NCI-H2107 (cell line): ENCODE data around the gene SLAMF1.

Experiments
- DNase-seq: peaks from one replicate; lab custom pipeline; 2025; lab: John Stamatoyannopoulos, UW

SLAMF1 gene

DNA sequence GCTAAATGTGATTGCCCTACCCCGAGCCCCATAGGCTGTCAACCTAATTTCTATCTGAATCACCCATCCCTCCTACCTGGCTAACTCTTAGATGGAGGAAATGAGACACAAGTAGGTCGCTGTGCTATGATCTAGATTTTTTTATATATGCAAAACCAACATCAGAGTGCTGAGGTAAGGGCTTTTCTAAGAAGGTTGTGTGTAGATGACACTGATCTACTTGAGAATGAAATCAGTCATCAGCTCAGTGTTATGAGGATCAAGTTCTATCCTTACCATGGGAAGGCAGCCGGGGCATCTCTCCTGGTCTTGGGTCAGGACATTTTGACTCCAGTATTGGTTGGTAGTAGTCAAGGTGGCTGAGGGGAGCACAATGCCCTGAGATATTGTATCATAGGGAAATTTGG, 23.6 kb downstream of the SLAMF1 start:
- DNase-seq = no peak

DNA sequence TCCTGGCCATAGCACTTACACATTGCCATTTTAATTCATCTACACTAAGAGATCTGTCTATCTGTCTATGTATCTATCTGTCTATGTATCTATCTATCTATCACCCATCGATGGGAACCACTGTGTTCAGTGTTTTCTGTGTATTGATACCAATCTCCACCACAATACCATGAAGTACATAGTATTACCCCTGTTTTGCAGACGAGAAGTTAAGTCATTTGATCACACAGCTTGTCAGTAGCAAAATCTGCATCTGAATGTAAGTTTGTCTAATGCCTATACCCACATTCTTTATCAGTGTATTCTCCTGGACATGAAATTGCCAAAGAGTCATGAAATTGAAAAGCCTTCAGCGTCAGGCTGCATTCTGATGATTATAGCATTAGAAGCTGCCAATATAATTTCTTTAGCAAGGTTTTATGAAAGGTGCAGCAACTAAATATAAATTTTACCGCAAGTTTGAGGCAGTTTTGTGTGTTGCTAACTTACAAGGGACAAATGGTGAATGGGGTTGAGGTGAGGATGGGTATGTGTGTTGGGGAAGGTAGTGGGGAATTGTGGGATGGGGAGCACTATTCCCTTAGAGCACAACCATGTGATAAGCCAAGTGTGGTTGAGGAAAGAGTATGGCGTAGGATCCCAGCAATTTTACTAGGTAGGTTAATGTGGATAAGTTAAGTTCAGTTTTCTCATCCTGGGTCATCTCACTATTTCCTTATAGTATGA, 24.2 kb downstream of the SLAMF1 start:
- DNase-seq = no peak

DNA sequence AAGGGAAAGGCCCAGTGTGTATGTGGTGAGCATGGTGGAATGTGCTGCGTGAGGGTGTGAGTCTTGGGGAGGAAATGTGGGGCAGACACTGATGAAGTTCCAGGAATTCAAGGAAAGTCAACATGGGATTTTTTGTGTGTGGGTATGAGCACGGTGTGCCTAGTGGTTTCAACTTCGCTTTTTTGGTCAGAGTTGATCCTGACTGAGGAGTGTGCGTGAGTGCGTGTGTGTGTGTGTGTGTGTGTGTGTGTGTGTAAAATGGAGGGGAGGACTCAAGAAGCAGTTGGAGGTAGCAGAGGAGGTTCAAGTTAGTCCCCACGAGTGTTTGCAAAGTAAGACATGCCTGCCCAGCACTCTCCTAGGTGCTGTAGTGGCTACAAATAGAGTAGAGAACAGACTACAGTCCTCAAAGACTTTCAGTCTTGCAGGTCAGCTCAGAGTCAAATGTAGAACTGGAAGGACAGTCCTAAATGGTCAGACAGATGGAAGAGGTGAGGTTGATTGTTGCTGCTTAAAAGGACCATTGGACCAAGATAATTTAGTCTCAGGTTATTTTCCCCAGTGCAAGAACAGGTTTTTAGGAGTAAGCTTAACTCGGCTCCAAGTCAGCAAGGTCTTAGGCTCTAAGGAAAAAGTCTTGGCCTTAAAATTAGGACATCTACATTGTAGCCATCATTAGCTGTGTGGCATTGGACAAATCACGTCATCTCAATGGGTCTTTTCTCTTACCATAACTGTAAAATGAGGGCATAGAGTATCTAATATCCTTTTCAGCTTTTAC, 25.0 kb downstream of the SLAMF1 start:
- no peak for DNase-seq

DNA sequence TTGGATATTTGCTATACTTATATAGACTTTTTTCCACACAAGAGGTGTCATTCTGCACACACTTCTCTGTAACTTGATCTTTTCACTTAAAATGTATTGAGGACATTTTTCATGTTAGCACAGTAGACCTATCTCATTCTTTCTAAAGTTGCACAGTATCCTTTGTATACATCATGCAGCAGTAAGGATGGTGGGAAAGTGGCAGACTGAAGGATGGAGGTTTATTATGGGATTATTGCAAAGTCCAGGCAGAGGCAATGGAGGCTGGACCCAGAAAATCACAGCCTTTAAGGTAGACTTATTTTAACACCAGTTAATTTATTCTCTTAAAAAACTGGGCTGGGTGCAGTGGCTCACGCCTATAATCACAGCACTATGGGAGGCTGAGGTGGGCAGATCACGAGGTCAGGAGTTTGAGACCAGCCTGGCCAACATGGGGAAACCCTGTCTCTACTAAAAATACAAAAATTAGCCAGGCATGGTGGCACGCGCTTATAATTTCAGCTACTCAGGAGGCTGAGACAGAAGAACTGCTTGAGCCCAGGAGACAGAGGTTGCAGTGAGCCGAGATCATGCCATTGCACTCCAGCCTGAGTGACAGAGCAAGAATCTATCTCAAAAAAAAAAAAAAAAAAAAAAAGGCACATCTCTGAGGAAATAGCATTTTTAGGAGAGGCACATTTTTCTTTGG, 25.8 kb downstream of the SLAMF1 start:
- no peak for DNase-seq

DNA sequence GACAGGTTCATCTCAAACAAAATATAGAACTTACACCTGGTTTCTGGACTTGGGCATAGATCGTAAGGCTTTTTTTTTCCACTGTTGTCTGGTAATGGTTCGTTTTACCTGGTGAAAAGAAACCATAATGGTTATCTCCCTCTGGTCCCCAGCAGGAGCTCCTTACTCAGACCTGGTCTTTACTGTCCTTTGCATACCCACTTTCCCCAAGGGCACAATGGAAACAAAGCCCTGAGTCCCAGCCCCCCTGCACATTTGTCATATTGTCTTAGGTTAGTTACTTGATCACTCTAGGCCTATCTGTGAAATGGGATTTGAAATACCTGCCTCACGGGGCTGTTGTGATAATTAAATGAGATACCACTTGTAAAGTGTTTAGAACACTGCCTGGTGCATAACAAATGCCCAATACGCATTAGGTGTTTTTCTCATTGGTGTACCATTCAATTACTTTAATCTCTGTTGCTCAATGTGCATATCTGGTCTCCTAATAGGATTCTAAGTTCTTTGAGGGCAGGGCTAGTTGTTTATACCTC, 27.0 kb downstream of the SLAMF1 start:
- no peak for DNase-seq

DNA sequence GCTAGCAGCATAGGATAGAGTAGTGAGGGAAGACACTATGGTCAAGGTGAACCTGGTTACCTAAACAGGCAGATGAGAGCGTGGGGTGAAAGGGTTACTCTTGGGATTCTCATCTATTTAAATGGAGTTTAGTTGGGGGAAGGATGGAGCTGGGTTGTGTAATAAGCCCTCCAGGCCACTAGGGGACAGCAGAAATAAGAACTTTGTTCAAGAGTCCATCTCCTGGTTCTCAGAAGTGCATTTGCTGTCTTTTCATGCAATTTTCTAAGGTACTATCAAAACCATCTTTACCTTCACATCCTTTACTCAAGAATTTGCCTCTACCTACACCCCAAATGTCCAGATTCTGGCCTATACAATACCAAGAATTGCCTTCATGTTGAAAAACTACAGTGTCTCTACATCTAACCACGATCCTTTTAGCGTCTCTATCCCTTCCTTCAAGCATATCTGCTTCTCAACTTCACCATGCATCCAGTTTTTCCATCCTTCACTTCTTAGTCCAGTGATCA, 28.0 kb downstream of the SLAMF1 start:
- no peak for DNase-seq

DNA sequence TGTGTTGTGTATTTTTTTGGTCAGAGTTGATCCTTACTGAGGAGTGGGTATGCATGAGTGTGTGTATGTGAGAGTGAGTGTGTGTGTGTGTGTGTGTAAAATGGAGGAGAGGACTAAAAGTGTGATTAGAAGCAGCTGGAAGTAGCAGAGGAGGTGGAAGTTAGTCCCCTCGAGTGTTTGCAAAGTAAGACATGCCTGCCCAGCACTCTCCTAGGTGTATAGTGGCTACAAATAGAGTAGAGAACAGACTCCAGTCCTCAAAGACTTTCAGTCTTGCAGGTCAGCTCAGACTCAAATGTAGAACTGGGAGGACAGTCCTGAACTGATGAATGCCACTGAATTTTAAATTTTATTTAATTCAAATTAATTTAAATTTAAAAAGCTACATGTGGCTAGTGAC, 28.5 kb downstream of the SLAMF1 start:
- DNase-seq = no peak

DNA sequence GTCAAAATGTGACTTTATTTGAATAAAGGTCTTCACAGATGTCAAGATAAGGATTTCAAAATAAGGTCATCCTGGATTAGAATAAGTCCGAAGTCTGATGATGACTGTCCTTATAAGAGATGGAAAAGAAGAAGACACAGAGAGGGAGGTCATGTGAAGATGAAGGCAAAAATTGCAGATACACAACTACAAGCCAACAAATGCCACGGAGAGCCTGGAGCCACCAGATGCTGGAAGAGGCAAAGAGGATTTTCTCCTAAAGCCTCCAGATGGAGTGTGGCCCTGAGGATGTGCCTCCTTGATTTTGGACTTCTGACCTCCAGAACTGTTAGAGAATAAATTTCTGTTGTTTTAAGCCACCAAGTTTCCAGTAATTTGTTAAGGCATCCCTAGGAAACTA, 31.2 kb downstream of the SLAMF1 start:
- no peak for DNase-seq

DNA sequence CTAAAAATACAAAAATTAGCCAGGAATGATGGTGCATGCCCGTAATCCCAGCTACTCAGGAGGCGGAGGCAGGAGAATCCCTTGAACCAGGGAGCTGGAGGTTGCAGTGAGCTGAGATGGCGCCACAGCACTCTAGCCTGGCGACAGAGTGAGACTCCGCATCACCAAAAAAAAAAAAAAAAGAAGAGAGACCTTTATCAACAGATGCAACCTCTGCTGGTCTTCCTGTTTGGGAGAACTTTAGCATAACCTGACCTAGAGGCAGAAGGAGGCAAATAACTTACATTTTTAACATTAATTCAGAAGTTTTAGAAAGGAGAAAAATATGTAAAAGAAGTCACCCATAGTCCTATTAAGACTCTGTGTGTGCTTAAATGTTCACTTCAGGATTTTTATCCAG, 32.4 kb downstream of the SLAMF1 start:
- no peak for DNase-seq

DNA sequence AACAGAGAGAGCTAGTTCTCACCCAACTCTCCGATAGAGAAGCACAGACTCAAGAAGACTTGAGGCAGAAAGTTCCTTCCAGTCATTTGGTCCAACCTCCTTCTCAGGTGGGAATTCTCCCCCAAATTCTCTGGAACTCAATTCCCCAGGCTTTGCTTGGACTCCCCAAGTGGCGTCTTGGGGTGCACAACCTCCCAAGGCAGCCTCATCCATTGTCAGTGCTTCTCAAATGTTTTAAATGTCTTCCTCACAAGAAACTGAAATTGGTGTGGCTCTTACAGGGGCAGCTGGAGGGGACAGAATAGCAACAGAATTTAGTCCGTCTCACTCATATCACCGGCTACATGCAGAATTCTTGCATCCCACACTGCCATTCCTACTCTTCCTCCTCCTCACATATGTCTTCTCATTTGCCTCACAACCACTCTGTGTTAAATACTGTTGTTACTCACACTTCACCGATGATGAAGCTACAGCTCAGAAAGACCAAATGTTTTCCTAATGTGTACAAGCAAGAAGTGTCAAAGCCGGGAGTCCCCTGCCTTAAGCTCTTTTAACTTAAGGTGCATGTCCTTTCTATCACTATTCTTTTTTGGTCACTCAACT, 34.1 kb downstream of the SLAMF1 start:
- DNase-seq = no peak

DNA sequence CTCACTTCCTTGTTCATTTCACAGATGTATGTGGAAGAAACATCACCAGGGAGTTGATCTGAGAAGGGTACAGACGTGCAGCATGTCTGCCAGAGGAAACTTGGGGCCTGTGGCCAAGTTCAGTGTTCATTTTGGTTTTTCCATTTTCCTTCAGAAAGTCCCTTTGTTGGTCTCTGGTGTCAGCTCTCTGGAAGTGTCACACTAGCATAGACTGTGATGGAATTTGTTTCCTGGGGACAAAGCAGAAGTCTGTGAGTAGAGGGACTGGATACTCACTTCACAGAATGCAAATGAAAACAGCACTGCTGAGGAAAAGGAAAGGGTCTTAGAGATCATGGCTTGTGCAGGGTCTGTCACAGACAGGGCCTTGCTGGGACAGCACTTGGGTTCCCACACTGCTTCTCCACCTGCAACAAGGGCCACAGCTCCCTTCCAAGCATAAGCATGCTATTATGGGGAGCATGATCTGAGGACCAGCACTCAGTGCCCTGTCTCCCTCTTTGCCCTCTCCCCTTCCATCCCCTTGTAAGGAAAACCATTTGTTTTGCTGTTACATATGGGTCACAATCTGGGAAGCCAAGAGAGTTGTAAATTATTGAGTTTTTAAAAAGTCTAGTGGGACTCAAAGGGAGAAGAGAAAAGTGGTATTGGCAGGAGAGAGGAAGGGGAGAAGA, 36.1 kb downstream of the SLAMF1 start:
- DNase-seq = no peak

DNA sequence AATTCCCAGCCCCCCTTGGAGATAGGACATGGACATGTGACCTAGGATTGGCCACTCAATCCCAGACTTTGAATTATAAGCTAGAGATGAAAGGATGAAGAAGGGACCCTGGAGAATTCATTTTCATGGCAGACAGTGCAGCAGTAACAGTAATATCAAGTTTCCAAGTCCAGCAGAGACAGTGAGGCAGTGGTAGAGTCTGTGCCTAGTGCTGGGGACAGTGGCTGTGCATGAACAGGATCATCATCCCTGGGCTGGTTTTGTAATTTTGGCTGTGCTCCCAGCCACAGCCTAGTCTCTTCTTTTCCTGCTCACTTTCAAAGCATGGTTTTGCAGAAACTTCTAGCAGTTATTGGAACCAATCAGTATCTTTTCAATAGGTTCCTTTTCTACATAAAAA, 37.9 kb downstream of the SLAMF1 start:
- no peak for DNase-seq

DNA sequence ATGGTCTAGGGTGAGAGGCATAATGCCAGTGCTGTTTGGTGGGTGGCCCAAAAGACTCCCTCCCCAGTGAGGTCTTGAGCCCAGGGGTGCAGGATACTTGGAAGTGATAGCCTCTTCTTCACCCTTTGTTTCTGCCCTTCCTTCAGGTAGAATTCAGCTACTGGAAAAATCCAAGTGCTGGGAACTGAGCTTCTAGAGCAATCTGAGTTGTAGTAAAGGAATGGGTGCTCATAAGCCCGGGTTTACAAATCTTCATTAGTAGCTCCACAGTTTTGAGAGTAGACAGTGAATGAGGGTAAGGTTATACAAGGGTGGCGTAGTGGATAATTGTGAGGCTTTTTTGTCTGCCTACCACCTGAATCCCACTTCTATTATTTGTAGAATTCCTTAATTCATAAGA, 38.3 kb downstream of the SLAMF1 start:
- DNase-seq = no peak

DNA sequence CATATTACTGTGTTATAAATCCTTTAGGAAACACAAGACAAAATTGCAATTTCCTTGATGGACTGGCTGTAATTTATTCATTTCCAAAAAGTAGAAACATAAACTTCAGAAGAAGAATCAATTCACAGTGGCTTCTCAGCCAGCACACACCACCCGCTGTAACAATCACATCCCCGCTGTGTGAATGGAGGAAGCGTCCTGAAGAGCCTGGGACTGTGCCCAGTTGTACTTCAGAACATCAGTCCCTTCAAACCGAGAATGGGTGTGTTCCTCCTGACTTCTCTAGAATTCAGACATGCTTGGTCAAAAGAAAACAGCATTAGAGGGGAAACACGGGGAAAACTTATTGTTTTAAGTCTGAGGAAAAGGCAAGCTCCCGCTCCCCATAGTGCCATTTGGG, 38.8 kb downstream of the SLAMF1 start:
- no peak for DNase-seq

DNA sequence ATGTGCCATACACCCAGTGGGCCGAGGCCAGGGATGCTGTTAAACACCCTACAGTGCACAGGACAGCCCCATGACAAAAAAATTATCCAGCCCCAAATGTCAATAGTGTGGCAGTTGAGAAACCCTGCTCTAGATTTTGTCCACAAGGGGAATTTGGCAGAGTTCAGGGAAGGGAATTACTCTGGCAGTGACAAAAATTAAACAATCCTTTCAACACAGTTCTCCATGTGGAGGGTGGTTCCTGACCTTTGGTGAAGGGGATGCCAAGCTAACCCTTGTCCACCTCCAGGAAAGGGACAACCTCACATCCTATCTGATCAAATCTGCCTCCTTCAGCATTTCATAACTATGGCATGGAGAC, 39.2 kb downstream of the SLAMF1 start:
- DNase-seq = no peak

DNA sequence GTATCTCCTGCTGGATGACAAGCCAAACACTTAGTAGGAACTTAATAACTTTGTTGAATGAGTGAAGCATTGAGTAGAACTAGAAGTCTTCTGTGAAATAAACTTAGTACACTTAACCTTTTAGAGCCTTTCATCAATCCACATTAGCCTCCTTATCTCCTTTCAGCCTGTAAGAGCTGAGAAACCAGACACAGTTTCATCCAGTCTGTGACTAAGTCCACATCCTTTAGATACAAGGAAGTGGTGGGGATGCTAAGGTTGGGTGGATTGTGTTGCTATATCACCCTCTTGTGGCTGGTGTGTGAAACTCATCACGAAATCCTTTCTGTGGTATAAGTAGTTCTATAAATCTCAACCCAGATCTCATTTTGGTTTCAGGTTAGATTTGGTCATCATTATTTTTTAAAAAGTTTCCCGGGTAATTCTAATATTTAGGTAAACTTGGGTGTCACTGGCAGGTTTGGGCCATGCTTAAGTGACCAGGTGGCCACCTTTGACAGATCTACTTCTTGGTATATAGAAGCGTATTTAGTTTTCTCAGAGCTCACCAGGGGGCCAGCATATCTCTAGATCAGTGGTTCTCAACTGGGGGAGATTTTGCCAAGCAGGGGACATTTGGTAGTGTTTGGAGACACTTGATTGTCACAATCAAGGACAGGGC, 39.7 kb downstream of the SLAMF1 start:
- peak; percentile 82 for DNase-seq

DNA sequence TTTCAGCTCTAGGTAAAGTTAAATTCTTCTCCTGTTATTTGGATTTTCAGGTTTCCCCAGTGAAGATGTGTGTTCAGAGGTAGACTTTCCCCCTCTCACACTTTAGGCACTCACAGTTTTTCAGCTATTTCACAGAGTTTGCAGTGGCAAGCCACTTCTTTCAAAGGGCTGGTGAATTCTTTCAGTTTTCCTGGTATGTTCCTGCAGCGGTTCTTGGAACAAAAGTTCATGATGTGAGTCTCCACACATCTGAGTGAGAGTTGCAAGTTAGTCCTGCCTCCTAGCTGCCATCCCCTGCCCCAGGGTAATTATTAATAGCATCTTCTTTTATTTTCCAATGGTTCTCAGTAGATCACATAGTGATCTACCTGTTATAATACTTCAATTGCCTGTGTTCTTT, 40.2 kb downstream of the SLAMF1 start:
- no peak for DNase-seq

DNA sequence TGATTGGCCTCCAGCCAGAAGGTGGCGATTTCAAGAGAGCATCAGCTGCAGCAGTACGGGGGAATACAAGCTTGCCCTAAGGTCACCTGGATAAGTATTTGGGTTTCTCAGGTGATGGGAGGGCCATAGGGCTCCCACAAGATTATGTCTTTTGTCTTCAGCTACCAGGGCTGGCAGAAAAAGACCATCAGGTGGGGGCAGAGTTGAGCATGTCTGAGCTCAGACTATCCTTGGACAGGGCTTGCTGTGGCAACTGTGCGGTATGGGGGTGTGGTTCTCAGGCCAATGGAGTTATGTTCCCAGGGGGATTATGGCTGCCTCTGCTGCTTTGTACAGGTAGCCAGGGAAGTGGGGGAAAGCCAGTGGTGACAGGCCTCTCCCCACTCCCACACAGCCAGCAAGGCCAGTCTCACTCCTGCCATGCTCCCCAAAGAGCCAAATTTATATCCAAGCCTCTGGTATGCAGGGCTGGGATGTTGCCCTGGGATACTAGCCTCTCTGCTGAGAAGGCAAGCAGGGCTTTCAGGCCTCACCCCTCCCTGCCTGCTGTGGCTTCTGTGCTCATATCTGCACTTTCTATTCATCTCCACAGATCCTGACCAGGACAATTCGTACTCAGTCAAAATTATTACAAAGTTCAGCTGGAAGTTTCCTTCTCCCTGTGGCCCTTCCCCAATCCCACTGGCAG, 40.9 kb downstream of the SLAMF1 start:
- no peak for DNase-seq

DNA sequence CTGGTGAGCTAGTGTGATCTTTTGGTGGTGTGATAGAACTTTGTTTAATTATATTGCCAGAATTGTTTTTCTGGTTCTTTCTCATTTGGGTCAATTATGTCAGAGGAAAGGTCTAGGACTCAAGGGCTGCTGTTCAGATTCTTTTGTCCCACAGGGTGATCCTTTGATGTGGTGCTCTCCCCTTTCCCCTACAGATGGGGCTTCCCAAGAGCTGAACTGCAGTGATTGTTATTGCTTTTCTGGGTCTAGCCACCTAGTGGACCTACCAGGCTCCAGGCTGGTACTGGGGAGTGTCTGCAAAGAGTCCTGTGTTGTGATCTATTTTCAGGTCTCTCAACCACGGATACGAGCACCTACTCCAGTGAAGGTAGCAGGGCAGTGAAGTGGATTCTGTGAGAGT, 41.6 kb downstream of the SLAMF1 start:
- DNase-seq = no peak

DNA sequence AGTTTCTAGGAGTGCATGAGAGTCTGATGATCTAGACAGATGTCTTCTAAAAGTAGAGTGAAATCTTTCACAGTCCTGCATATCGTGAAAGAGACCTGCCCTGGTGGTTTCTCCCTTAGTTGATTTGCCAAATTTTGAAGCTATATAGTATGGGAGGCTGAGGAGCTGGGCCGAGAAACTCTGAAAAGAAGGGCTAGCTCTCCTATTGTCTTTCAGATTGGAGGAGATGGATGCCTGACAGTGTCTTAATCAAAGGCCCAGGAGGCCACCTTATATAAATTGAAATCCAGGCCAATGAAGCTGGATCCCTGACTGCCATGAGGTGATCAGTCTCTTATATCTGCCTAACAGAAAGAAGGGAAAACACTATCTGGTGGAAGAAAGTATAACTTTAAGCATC, 49.1 kb downstream of the SLAMF1 start:
- DNase-seq = no peak

DNA sequence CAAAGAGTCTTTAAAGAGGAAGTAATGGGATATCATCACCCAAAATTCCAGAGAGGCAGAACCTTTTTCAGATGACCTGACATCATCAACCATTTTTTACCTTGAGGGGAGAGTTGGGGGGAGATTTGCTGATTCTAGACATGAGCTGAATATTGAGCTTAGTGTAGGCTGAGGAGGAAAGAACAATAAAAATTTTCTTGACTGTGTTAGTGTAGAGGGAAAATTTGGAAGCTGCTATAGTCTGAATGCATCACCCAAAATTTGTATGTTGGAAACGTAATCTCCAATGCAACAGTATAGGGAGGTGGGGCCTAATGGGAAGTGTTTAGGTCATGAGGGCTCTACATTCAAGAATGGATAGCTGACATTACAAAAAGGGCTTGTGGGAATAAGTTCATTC, 49.8 kb downstream of the SLAMF1 start:
- no peak for DNase-seq
